RWPE1 (cell line): ENCODE results near the gene GPR173.

Experiments used
- CTCF ChIA-PET: fragments of 350-600 bp; sonication (Branson Sonifier 250); formaldehyde crosslinking; extraction: SDS; loops from one replicate; lab custom pipeline; 2021; lab: Yijun Ruan, JAX
- POLR2A ChIA-PET: fragments of 400-600 bp; formaldehyde crosslinking; extraction: SDS; loops from one replicate; lab custom pipeline; 2020; ENCODE audit warnings: antibody characterized with exemption; ENCODE audit not compliant: low non-redundant PET; lab: Yijun Ruan, JAX
- DNase-seq: peaks from one replicate; pipeline ENCODE4 v3.0.0; 2012; ENCODE audit warnings: low spot score
- H3K27ac ChIP-seq: fragments of 450-650 bp; 2 replicates; pipeline ENCODE4 v1.5.1; 2017
- CTCF ChIP-seq: fragments of 450-650 bp; conservative IDR thresholded peaks from 2 replicates; pipeline ENCODE4 v1.5.1; 2017; ENCODE audit warnings: low read depth, mild to moderate bottlenecking

The GPR173 gene

DNA sequence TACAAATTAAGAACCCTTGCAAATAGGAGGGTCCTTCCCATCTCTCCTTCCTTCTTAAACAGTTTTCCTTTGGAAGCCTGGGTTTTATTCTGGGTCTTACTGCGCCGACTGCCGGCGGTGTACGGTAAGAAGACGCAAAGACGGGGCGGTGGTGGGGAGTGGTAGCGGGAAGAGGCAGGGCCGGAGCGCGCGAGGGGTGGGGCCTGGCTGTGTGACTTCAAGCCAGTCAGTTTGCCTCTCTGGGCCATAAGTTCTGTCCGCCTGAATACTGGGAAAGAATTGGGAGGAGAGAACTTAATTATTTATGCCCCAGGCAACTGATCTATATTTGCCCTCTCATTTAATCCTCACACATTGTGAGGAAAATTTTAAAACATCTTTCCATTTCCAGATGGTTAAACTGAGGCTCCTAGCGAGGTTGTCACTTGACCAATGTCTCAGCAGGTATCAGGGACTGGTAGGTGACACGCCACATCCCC lies 44.6 kb downstream of the GPR173 start:
- TF ChIP-seq CTCF = peak; percentile 59
- ChIA-PET POLR2A (no interaction called here), CTCF (no interaction called here)
- DNase-seq = peak; percentile 63
- H3K27ac ChIP-seq = peak overlapping the region; percentile 94

DNA sequence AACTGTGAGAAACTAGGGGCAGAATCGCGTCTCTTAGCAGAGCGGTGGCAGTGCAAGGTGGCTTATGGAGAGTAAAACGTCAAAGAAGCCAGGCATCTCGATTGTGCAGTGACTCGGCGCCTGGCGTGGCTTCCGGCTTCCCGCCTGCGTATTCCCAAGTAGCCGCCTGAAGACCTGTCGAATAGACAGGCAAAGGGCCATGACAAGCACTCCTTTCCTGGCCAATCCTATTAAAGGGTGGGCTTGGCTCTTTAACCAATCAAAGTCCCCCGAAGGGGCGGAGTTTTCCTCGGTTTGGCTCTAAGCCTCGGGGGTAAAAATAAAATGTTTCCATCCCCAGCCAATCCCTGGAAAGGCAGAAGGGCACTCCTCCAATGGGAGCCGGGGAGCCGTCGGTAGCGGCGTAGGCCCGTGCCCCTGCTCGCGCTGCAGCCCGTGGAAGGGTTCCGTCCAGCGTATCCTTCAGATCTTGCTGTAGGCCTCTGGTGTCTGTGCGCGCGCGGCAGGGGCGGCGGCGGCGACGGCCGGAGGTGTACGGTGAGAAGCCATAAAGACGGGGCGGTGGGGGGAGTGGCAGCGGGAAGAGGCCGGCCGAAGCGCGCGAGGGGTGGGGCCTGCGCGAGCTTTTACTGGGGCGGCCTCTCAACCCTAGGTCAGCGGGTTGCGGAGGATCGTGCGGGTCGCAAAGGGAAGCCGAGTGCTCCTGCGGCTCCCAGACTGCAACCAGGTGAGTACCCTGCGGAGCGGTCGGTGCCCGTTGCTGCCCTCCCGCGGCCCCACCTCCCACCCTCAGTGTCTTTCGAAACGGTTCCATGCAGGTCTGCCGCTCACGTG lies 45.4 kb downstream of the GPR173 start, which contains the start of gene KANTR:
TSS of gene KANTR (plus strand) at position 395 of the 834 bp plus-strand sequence. CDS start 30,131 bp downstream, outside the sequence.
- ChIA-PET CTCF (no interaction called here), POLR2A (interaction anchor here (0.5 kb wide), 1 partner anchor 12 kb away, joined by 3 read pairs; no protein-coding TSS in a partner anchor)
- H3K27ac ChIP-seq = peak within 1 kb of the TSS; percentile 94
- no peak for TF ChIP-seq CTCF
- peak; percentile 91 for DNase-seq

GRCh38 chrX:53094582-53094905 lies 46.0 kb downstream of the GPR173 start:
- TF ChIP-seq CTCF = no peak
- no peak for DNase-seq
- CTCF ChIA-PET = no interaction called here
- POLR2A ChIA-PET = no interaction called here
- peak overlapping the region; percentile 94 for H3K27ac ChIP-seq

DNA sequence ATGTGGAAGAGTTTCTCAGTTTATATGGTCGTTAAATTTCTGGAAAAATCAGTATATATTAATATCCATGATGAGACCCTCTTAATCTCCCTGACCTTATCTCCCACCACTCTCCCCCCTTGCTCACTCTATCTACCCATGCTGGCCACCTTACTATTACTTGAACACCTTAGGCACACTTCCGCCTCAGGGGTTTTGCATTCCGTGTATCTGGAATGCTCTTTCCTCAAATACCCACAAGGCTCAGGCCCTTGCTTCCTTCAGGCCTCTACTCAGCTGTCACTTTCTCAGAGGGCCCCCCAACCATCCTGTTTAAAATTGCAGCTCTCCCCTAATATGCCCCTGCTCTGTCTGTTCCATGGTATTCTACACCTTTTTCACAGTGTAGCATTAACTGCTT lies 47.2 kb downstream of the GPR173 start:
- no peak for DNase-seq
- no peak overlapping the region for H3K27ac ChIP-seq
- ChIA-PET POLR2A (no interaction called here), CTCF (interaction anchor here (0.6 kb wide), 1 partner anchor 16 kb away, joined by 3 read pairs; no protein-coding TSS in a partner anchor)
- TF ChIP-seq CTCF = no peak

DNA sequence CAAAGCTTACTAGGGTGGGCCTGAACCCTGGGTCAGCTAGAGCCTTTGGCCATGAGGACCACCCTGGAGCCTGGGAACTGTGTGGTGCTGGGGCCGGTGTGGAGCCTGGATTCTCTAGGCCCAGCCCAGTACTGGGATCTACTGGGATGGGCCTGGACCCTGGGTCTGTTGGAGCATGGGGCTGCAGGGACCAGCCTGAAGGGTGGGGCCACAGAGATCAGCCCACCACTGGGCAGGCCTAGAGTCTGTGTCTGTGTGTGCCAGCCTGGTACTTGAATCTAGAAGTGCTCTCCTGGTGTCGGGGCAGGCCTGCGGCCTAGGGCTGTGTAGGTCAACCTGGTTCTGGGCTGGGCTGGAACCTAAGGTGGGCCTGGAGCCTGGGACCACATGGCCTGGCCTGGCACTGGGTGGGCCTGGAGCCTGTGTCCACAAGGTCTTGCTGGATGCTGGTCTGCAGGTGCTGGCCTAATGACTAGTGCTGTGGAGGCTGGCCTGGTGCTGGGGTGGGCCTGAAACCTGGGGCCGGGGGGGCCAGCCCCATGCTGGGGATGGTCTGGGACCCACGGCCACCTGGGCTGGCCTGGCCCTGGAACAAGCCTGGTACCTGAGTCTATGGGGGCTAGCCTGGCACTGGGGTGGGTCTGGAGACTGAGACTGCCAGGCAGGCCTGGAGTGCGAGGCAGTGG lies 66.4 kb downstream of the GPR173 start:
- peak overlapping the region; percentile 21; the same call in 1 of the 2 replicates for H3K27ac ChIP-seq
- TF ChIP-seq CTCF = no peak
- ChIA-PET CTCF (no interaction called here), POLR2A (no interaction called here)
- DNase-seq = no peak

DNA sequence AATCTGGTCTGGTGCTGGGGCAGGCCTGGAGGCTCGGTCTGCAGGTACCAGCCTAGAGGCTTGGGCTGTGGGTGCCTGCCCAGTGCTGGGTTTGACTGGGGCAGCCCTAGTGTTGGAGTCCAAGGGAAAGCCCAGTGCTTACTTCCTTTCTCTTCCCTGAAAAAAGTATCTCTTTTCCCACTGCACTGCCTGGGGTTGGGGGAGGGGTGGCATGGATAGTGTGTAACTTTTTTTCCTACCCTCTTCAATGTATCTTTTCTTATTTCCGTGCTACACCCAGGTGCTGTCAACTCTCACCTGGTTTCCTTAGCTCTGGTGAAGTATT lies 66.9 kb downstream of the GPR173 start:
- POLR2A ChIA-PET = no interaction called here
- CTCF ChIA-PET = no interaction called here
- TF ChIP-seq CTCF = no peak
- H3K27ac ChIP-seq = peak overlapping the region; percentile 21; the same call in 1 of the 2 replicates
- DNase-seq = no peak
